HG03460 (cell line): ENCODE measurements around the gene DPP7.
A peak's percentile ranks its signal among the peaks of the same experiment; 100 is the strongest.

Experiments used
- ATAC-seq: cut with Tn5 transposase; IDR thresholded peaks from one replicate; pipeline ENCODE4 v1.9.1; 2021; ENCODE audit not compliant: unreplicated experiment

Gene DPP7

GRCh38 chr9:137114613-137115393 is at the start of gene DPP7:
DPP7 (minus strand) TSS chr9:137114733; CDS start chr9:137114713, 20 bp downstream.
- peak; percentile 63 for ATAC-seq

- no peak for ATAC-seq
Measured at GRCh38 chr9:137163805-137164204, 49.3 kb upstream of the DPP7 start.

GRCh38 chr9:137163365-137163715 is 48.8 kb upstream of the DPP7 start:
- ATAC-seq: no peak

- no peak for ATAC-seq
Measured at GRCh38 chr9:137162505-137163364, 48.2 kb upstream of the DPP7 start.

GRCh38 chr9:137161558-137162486 is 47.3 kb upstream of the DPP7 start:
- ATAC-seq: no peak

GRCh38 chr9:137160716-137161557 is 46.4 kb upstream of the DPP7 start:
- no peak for ATAC-seq

- no peak for ATAC-seq
Measured at GRCh38 chr9:137160054-137160425, 45.5 kb upstream of the DPP7 start.

GRCh38 chr9:137159105-137160053 is 44.8 kb upstream of the DPP7 start:
- ATAC-seq: no peak

- ATAC-seq: no peak
Measured at GRCh38 chr9:137158625-137159024, 44.1 kb upstream of the DPP7 start.

GRCh38 chr9:137157618-137158415 is 43.3 kb upstream of the DPP7 start:
- no peak for ATAC-seq

- no peak for ATAC-seq
Measured at GRCh38 chr9:137156567-137157375, 42.2 kb upstream of the DPP7 start.

- no peak for ATAC-seq
Measured at GRCh38 chr9:137152844-137153405, 38.4 kb upstream of the DPP7 start.

GRCh38 chr9:137150617-137151457 is 36.3 kb upstream of the DPP7 start:
- ATAC-seq: peak; percentile 45

GRCh38 chr9:137149942-137150616 is 35.5 kb upstream of the DPP7 start:
- ATAC-seq: peak; percentile 17

- no peak for ATAC-seq
Measured at GRCh38 chr9:137149363-137149762, 34.8 kb upstream of the DPP7 start.

GRCh38 chr9:137148661-137149060 is 34.1 kb upstream of the DPP7 start:
- ATAC-seq: no peak
